Measurements from ENCODE around the gene XYLT1.

- TF ChIP-seq CTCF (IDR thresholded peaks at IDR 0.05; ENCODE audit: control extremely low read depth in 1 of 3, insufficient read depth in 1 of 3, low read depth in 1 of 3, low read length in 3 of 3) (no peak), SP4 (IDR thresholded peaks at IDR 0.05; ENCODE audit: low read length) (no peak), POLR2A (IDR thresholded peaks at IDR 0.05; ENCODE audit: control extremely low read depth in 1 of 2, low read depth in 2 of 2, low read length in 2 of 2) (no peak), SP1 (IDR thresholded peaks at IDR 0.05; ENCODE audit: low read depth, low read length) (no peak)
Measured at GRCh38 chr16:17128791-17129190, 342.0 kb downstream of the XYLT1 start.

All from H1 (cell line).